HCT116 (cell line): ENCODE measurements around the gene TIMM17A.

ENCODE experiments used
- CEBPB ChIP-seq: IDR thresholded peaks from 2 replicates; pipeline ENCODE4 v1.6.1; 2012; ENCODE audit warnings: low read depth
- CTCF ChIP-seq, 3 experiments: fragments of 200-600 bp in 1 of 3; sonication (generic) in 1 of 3; IDR thresholded peaks in 2 of 3; conservative IDR thresholded peaks in 1 of 3; 2 replicates each; pipeline ENCODE4 v1.5.1; 2012 to 2017; ENCODE audit warnings: low read depth in 2 of 3, low read length in 2 of 3, antibody characterized with exemption in 1 of 3, borderline replicate concordance in 1 of 3, control low read depth in 1 of 3, mild to moderate bottlenecking in 1 of 3, mixed read lengths in 1 of 3, mixed run types in 1 of 3, moderate library complexity in 1 of 3; ENCODE audit not compliant: insufficient read depth in 1 of 3
- EZH2 ChIP-seq: fragments of 200-600 bp; sonication (generic); IDR thresholded peaks from 2 replicates; pipeline ENCODE4 v1.6.1; 2017; ENCODE audit warnings: antibody characterized with exemption, mixed run types
- SIN3A ChIP-seq: IDR thresholded peaks from 2 replicates; pipeline ENCODE4 v1.6.1; 2012; ENCODE audit warnings: low read depth
- SP1 ChIP-seq: IDR thresholded peaks from 2 replicates; pipeline ENCODE4 v1.6.1; 2012; ENCODE audit warnings: low read depth
- TF ChIP-seq, protein P1 (sequence below): IDR thresholded peaks from 2 replicates; pipeline ENCODE4 v1.6.1; 2012

GRCh38 chr1:201911826-201912571 lies 43.3 kb upstream of the TIMM17A start:
- no peak for TF ChIP-seq CEBPB
- no peak for TF ChIP-seq CTCF (IDR thresholded peaks at IDR 0.05 in 2 of 3, conservative IDR thresholded peaks at IDR 0.05 in 1 of 3; ENCODE audit: borderline replicate concordance in 1 of 3, insufficient read depth in 1 of 3, low read depth in 2 of 3, low read length in 2 of 3)
- TF ChIP-seq SP1 = no peak
- TF ChIP-seq SIN3A = no peak
- TF ChIP-seq, protein P1, sequence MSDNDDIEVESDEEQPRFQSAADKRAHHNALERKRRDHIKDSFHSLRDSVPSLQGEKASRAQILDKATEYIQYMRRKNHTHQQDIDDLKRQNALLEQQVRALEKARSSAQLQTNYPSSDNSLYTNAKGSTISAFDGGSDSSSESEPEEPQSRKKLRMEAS = no peak
- no peak for TF ChIP-seq EZH2
